Testis (tissue), 3 donors: ENCODE measurements around the gene PACSIN3. TPM values are rescaled to one million over a fixed set of nuclear protein-coding genes. Genes with fewer than 3 reads are reported as not detected.

Experiments
- DNase-seq: peaks from one replicate; pipeline ENCODE4 v3.0.0-alpha.2; 2019
- H3K27ac ChIP-seq, 2 donors: fragments of 200-600 bp; sonication (generic); one replicate each; pipeline ENCODE4 v1.5.1; 2019
- H3K27me3 ChIP-seq: fragments of 200-600 bp; sonication (generic); one replicate; pipeline ENCODE4 v1.5.1; 2019
- H3K36me3 ChIP-seq: fragments of 200-600 bp; sonication (generic); one replicate; pipeline ENCODE4 v1.5.1; 2017; ENCODE audit warnings: low read depth; ENCODE audit errors: missing control alignments
- H3K4me1 ChIP-seq: fragments of 200-600 bp; sonication (generic); one replicate; pipeline ENCODE4 v1.5.1; 2019
- H3K4me3 ChIP-seq, 2 donors: fragments of 200-600 bp; sonication (generic); one replicate each; pipeline ENCODE4 v1.5.1; 2017 to 2019
- H3K9me3 ChIP-seq: fragments of 200-600 bp; sonication (generic); one replicate; pipeline ENCODE4 v1.5.1; 2017
- POLR2A ChIP-seq: fragments of 450-650 bp; IDR thresholded peaks from one replicate; pipeline ENCODE4 v1.6.1; 2017; ENCODE audit warnings: antibody characterized with exemption, mild to moderate bottlenecking, moderate library complexity
- WGBS, 2 donors: methylation state at CpG; one replicate each; pipeline ENCODE4 v1.1.5; 2018; 5-methylcytosine and 5-hydroxymethylcytosine counted together
- intact Hi-C: fragments of 100-400 bp; cut with DNase I; formaldehyde crosslinking; loops from one replicate; pipeline ENCODE4 v1.15.1; 2023; ENCODE audit warnings: low total_unique reads
- polyA plus RNA-seq: library from polyadenylated mRNA; stranded (reverse); fragments of 350-450 nt; fragmentation: Illumina TruSeq; extraction: RNeasy Lipid Tissue Mini Kit (QIAGEN cat#74804); gene quantifications from one replicate; pipeline ENCODE4 v1.2.3, GENCODE V29; 2014; ENCODE audit warnings: low read depth, low replicate concordance; ENCODE audit not compliant: insufficient read depth
- total RNA-seq, 2 donors: library from RNA; depleted of rRNA; stranded (reverse); fragments of >200 nt; gene quantifications; one replicate each; pipeline ENCODE4 v1.2.3, GENCODE V29; 2016
- TF ChIP-seq, protein P1 (sequence below), 3 experiments: fragments of 450-650 bp in 2 of 3; fragments of 200-600 bp in 1 of 3; sonication (generic) in 1 of 3; IDR thresholded peaks; one replicate each; pipeline ENCODE4 v1.5.1; 2016 to 2019; ENCODE audit warnings: antibody characterized with exemption in 3 of 3, mild to moderate bottlenecking in 2 of 3, moderate library complexity in 1 of 3

Gene PACSIN3
- total and polyA plus RNA-seq, 3 donors from 2014 or later = 10.8 to 12.0 (median 11.0) TPM

DNA sequence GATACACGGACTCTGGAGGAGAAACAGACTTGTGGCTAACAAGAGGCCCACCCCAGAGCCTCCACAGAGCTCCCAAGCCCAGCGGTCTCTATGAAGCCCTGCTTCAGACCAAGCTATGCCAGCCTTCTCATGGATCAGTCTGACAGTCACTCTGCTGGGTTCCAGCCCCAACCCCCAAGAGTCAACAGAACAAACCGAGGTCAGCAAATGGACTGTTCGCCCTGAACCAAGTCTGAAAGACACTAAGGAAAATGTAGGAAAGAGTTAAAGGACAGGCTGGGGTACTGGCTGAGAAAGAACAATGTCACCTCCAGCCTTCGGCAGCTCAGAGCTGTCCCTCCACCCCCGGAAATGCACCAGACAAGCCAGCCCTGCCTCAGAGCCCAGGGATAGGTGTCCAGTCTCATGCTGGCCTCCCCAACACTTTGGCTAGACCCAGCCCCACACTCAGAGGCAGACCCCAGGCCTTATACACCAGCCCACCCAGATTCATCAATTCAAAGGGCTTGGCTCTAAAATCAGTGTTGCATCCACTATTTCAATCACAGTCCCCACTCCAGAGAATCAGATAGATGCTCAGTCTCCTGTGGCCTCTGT, 13.4 kb downstream of the PACSIN3 start:
- no peak overlapping the region for H3K4me3 ChIP-seq
- no peaks in the 10 kb centered on the region for H3K27me3 ChIP-seq
- no peak for DNase-seq
- no peaks in the 10 kb centered on the region for H3K9me3 ChIP-seq
- 72 to 74% methylated on average over 6 of the region's 6 CpGs for WGBS, 2 donors
- TF ChIP-seq, protein P1, sequence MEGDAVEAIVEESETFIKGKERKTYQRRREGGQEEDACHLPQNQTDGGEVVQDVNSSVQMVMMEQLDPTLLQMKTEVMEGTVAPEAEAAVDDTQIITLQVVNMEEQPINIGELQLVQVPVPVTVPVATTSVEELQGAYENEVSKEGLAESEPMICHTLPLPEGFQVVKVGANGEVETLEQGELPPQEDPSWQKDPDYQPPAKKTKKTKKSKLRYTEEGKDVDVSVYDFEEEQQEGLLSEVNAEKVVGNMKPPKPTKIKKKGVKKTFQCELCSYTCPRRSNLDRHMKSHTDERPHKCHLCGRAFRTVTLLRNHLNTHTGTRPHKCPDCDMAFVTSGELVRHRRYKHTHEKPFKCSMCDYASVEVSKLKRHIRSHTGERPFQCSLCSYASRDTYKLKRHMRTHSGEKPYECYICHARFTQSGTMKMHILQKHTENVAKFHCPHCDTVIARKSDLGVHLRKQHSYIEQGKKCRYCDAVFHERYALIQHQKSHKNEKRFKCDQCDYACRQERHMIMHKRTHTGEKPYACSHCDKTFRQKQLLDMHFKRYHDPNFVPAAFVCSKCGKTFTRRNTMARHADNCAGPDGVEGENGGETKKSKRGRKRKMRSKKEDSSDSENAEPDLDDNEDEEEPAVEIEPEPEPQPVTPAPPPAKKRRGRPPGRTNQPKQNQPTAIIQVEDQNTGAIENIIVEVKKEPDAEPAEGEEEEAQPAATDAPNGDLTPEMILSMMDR (IDR thresholded peaks at IDR 0.05) = no peak
- no peak for TF ChIP-seq POLR2A
- no peak overlapping the region for H3K27ac ChIP-seq
- intact Hi-C loops = no loop called here
- no peaks in the 10 kb centered on the region for H3K36me3 ChIP-seq
- H3K4me1 ChIP-seq = peaks cover 15% of the 10 kb centered on the region

DNA sequence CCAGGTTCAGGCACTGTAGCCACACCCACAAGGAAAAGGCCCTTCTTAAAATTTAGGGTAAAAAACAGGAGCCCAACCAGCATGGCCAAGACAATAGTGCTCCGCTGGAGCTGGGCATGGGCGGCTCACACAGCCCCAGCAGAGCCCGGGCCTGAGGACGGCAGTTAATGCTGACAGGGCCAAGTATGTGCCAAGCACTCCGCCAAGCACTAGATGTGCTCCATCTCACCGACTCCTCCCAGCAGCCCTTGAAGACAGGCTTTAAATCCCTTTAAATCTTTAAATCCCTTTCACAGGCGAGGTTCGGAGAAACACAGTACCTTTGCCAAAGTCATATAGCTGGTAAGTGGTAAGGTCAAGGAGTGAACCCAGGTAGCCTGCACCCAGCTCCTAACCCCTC, 14.4 kb downstream of the PACSIN3 start:
- no peaks in the 10 kb centered on the region for H3K9me3 ChIP-seq
- H3K36me3 ChIP-seq = no peaks in the 10 kb centered on the region
- H3K4me3 ChIP-seq = no peak overlapping the region
- 66 to 77% methylated on average over 8 of the region's 8 CpGs for whole genome bisulfite sequencing, 2 donors
- no peak for DNase-seq
- no peak for TF ChIP-seq POLR2A
- TF ChIP-seq, protein P1 (IDR thresholded peaks at IDR 0.05) = no peak
- H3K4me1 ChIP-seq = peaks cover 10% of the 10 kb centered on the region
- H3K27ac ChIP-seq = no peak overlapping the region
- H3K27me3 ChIP-seq = no peaks in the 10 kb centered on the region
- intact Hi-C loops = no loop called here

DNA sequence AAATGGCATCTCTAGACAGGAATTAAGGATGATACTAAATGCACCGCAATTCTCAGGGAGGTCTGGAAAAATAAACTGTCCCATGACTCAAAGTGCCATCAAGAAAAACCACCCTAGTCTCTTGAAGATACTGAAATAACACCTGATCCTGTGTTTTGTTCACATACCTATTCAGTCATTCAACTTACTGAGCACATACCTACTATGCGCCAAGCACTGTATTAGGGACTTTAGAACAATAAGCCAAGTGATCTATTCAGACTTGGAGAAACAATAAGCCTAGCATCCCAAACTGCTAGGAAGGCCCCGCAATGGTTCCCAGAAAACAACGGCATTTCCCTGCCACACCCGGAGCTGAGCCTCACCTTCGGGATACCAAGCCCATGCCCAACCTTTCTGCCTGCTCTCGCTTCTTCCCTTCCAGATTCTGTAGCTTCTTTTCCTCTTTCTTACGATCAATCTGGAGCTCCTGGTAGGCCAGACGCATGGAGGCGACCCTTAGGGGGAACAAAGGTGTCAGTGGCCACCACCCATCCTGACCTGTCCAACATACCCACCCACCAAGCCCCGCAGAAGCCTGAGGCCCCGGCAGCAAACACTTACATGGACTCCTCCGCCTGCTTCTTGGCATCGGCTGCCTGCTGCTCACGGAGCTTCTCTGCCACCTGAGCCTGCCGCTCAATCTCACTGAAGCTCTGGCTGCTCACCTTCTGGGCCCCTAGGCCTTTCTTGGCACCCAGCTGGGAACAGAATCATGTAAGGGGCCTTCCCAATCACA, 15.0 kb downstream of the PACSIN3 start:
- DNase-seq = no peak
- no peak overlapping the region for H3K4me3 ChIP-seq
- no peaks in the 10 kb centered on the region for H3K9me3 ChIP-seq
- H3K27ac ChIP-seq = no peak overlapping the region
- peaks cover 10% of the 10 kb centered on the region for H3K4me1 ChIP-seq
- H3K27me3 ChIP-seq = no peaks in the 10 kb centered on the region
- intact Hi-C loops = no loop called here
- WGBS, 2 donors = 89 to 90% methylated on average over 15 to 16 of the region's 16 CpGs
- H3K36me3 ChIP-seq = no peaks in the 10 kb centered on the region
- no peak for TF ChIP-seq POLR2A
- TF ChIP-seq, protein P1 (IDR thresholded peaks at IDR 0.05) = no peak

DNA sequence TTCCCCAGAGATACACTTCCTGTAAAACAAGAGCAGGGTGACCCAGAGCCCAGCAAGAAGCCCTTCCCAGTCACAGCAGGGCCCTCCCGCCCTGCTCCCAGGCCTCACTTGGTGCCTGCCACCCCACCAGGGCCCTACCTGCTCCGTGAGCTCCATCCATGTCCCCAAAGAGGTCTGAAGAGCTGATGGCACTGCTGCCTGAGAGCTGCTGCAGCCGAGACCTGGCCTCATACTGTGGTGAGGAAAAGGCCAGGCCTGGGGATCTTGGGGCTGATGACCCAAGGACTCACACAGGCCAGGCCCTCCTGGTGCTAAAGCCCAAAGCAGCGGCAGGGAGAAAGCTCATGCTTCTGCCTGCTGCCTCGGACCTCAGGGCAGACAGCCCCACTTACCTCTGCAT, 19.9 kb downstream of the PACSIN3 start:
- Histone ChIP-seq H3K27me3 (no peaks in the 10 kb centered on the region), H3K36me3 (no peaks in the 10 kb centered on the region), H3K4me1 (peaks cover 10% of the 10 kb centered on the region), H3K9me3 (no peaks in the 10 kb centered on the region), H3K4me3 (no peak overlapping the region), H3K27ac (no peak overlapping the region)
- TF ChIP-seq POLR2A = no peak
- TF ChIP-seq, protein P1 (IDR thresholded peaks at IDR 0.05) = no peak
- DNase-seq = no peak
- intact Hi-C loops = loop anchor here (10.0 kb wide), 1 partner anchor 188 kb away; the partner anchor contains the start of gene MYBPC3
- 88 to 97% methylated on average over 4 to 5 of the region's 5 CpGs for WGBS, 2 donors
